GM19397 (cell line): Measurements from ENCODE around the gene NUP50.

Experiments
- ATAC-seq: cut with Tn5 transposase; IDR thresholded peaks from one replicate; pipeline ENCODE4 v1.9.1; 2021; ENCODE audit warnings: mild to moderate bottlenecking, moderate library complexity; ENCODE audit not compliant: unreplicated experiment

The NUP50 gene

GRCh38 chr22:45192701-45193187, 29.0 kb downstream of the NUP50 start:
- ATAC-seq = no peak

GRCh38 chr22:45194686-45195085, 31.0 kb downstream of the NUP50 start:
- no peak for ATAC-seq

- ATAC-seq = no peak
Observed at GRCh38 chr22:45195616-45196015, 31.9 kb downstream of the NUP50 start.

GRCh38 chr22:45196308-45196707, 32.6 kb downstream of the NUP50 start:
- no peak for ATAC-seq

GRCh38 chr22:45196926-45197605, 33.3 kb downstream of the NUP50 start:
- ATAC-seq = no peak

- no peak for ATAC-seq
Observed at GRCh38 chr22:45197606-45198462, 34.1 kb downstream of the NUP50 start.

GRCh38 chr22:45198463-45198795, 34.7 kb downstream of the NUP50 start:
- no peak for ATAC-seq

- no peak for ATAC-seq
Observed at GRCh38 chr22:45199723-45200122, 36.0 kb downstream of the NUP50 start.

GRCh38 chr22:45200230-45200629, 36.5 kb downstream of the NUP50 start:
- no peak for ATAC-seq

GRCh38 chr22:45200860-45201511, 37.3 kb downstream of the NUP50 start:
- ATAC-seq = no peak

GRCh38 chr22:45201678-45202332, 38.1 kb downstream of the NUP50 start:
- ATAC-seq = no peak

- no peak for ATAC-seq
Observed at GRCh38 chr22:45202333-45203149, 38.8 kb downstream of the NUP50 start.

GRCh38 chr22:45203150-45203951, 39.6 kb downstream of the NUP50 start:
- no peak for ATAC-seq

- ATAC-seq = no peak
Observed at GRCh38 chr22:45204241-45204640, 40.5 kb downstream of the NUP50 start.

GRCh38 chr22:45204819-45205218, 41.1 kb downstream of the NUP50 start:
- no peak for ATAC-seq

- ATAC-seq = no peak
Observed at GRCh38 chr22:45205276-45205925, 41.7 kb downstream of the NUP50 start.

GRCh38 chr22:45206233-45206632, 42.5 kb downstream of the NUP50 start:
- ATAC-seq = no peak

GRCh38 chr22:45207533-45207932, 43.8 kb downstream of the NUP50 start:
- ATAC-seq = no peak
